Stimulated activated CD8-positive, alpha-beta memory T cell treated with anti-CD3 and anti-CD28 coated beads, Interleukin-2, amount 100 ng/mL, for 48 hours (primary cell): ENCODE data around the gene SLFN12L.
"Not testable (repeated sequence)": the region's sequence is repeated elsewhere in the genome, so short reads cannot be mapped to it uniquely, and the experiment has no call there.

Source experiments
- DNase-seq, 2 donors: peaks; one replicate each; pipeline ENCODE4 v3.0.0-alpha.2; 2020; ENCODE audit warnings: low read depth in 2 of 2

The SLFN12L gene

GRCh38 chr17:35537601-35538141, at the start of gene SLFN12L:
Gene SLFN12L, minus strand, starts transcription at chr17:35537678. Its CDS starts 15,314 bp downstream, at chr17:35522364.
- DNase-seq = no peak

DNA sequence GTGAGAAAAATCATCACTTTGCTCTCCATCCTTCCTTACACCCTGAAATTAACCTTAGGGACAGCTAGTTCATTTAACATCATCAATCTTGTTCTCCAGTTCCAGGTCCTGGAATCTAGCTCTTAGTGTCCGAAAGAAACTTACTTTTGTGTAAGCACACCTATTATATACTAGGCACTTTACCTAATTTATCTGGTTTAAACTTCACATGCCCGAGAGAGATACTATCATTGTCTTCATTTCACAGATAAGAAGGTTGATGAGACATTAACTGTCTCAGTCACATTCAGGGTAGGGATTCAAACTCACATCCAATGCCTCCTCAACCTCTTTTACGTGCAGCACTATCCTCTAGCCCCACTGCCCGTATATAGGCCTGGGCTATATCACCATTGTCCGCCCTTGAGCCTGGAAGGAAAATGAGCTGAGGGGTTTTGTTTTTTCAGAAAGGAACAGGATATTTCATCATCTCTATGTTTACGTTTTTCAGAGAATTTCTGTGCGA, 49.1 kb upstream of the SLFN12L start:
- DNase-seq = no peak

GRCh38 chr17:35584061-35584460, 46.6 kb upstream of the SLFN12L start:
- DNase-seq = no peak

- DNase-seq = no peak
Observed at GRCh38 chr17:35578929-35579432, 41.5 kb upstream of the SLFN12L start.

DNA sequence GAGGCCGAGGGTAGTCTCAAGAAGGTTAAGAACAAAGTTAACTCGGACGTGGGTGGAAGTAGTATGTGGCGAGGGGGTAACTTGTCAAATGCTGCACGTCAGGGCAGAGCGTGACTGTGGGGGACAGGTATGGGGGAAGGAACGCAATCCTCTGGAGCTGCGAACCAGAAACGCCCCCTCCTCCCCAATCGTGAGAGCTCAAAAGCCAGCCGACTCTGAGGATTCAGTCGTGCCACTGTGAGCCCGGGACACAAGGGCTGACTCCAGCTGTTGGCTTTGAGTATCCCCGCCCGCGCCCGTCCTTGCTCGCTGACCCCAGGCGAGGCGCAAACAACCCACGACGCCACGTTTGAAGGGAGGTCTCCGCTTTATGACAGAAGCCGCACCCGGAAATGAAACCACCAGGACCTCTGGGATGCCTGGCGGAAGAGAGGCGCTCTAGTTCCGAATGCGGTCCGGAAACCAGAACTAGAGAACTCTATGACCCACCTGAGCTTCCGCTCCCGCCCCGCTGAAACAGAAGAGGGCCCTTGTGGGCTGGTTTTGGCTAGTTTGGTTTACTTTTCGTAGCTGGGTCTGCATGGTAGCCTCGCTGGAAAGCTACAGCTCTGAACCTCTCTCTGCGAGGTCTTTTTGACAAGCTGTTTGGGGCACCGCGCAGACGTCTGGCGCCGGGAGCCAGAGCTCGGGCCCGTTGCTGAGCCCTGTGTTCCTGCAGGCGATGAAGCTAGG, 40.9 kb upstream of the SLFN12L start, which contains the start of gene PEX12:
Gene PEX12, minus strand, starts transcription at position 375 of the 732 bp plus-strand sequence. CDS start 550 bp downstream, outside the sequence.
- DNase-seq = peak; percentile 72 to 77

- no peak for DNase-seq
Observed at GRCh38 chr17:35577830-35578196, 40.3 kb upstream of the SLFN12L start.

- DNase-seq = no peak
Observed at GRCh38 chr17:35575759-35576158, 38.3 kb upstream of the SLFN12L start.

DNA sequence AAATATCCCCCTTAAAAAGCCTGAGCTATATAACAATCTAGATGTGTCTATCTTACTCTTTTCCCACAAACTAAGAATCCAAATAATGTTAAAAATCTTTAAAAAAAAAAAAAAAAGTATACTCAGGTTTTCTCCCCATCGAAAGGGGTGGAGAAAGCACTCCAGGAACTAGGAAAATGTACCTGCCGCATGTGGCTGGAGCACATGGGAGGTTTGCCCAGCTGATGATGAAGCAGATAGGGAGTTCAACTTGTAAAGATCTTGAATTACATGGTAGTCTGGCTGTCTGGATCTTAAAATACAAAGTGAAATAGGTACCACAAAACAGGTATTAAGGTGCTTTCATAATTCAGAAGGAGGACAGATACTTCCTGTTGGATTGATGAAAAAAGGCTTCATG, 31.9 kb upstream of the SLFN12L start:
- no peak for DNase-seq

- no peak for DNase-seq
Observed at GRCh38 chr17:35568561-35568960, 31.1 kb upstream of the SLFN12L start.

DNA sequence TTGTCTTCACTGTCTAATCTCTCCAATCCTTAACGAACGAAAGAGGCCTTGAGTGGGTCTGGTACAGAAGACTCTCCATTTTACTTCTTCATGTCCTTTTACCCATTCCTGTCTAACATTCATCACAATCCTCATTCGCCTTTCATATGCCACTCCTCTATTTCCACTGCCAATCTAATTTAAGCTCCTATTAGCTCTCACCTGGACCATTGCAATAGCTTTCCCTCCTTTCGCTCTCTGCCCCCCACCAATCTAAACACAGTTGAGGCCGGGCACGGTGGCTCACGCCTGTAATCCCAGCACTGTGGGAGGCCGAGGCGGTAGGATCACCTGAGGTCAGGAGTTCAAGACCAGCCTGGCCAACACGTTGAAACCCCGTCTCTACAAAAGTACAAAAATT, 29.5 kb upstream of the SLFN12L start:
- DNase-seq = no peak

DNA sequence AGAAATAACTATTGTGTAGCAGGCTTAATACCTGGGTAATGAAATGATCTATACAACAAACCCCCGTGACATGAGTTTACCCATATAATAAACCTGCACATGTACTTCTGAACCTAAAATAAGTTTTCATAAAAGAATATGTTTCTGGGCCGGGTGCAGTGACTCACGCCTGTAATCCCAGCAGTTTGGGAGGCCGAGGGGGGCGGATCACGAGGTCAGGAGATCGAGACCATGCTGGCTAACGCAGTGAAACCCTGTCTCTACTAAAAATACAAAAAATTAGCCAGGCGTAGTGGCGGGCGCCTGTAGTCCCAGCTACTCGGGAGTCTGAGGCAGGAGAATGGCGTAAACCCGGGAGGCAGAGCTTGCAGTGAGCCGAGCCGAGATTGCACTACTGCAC, 25.7 kb upstream of the SLFN12L start:
- DNase-seq = not testable (repeated sequence)

- no peak for DNase-seq
Observed at GRCh38 chr17:35560703-35561102, 23.2 kb upstream of the SLFN12L start, which contains the start of gene SLFN14. Gene SLFN14, minus strand, starts transcription at chr17:35560819. Its CDS starts 2,757 bp downstream, at chr17:35558062.

GRCh38 chr17:35559495-35560210, 22.2 kb upstream of the SLFN12L start:
- no peak for DNase-seq

DNA sequence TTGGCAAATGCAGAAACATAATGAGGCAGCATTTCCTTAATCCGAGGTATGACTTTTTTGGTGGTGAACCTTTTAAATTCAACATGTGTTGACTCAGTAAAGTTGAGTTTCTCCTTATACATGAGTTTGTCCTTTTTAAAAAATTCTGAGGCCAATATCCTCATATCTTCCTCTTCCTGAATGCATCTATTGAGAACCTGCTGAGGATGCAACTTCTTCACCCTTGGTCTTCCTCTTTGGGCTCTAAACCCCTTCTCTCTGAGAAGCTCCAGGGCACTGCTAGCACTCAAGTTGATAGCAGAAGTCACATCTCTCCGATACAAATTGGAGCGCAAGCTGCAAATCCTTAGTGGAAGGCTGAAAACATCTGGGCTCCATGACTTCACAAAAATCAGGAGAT, 19.9 kb upstream of the SLFN12L start:
- no peak for DNase-seq

GRCh38 chr17:35555691-35556090, 18.2 kb upstream of the SLFN12L start:
- no peak for DNase-seq

- DNase-seq = no peak
Observed at GRCh38 chr17:35554668-35555067, 17.2 kb upstream of the SLFN12L start.

DNA sequence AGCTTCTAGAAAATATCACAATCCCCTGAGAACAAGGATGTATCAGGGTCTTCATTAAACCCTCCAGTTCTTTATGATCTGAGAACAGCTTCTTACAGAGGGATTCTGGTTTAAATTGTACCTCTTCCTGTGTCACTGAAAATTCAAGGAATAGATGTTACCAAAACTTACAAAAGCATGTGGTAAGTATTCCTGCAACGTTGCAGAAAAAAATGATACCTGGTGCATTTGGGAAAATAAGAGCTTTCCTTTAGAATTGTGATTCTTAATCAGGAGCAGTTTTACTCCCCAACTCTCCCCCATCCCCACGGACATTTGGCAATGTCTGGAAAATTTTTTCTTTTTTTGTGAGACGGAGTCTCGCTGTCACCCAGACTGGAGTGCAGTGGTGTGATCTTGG, 15.8 kb upstream of the SLFN12L start:
- DNase-seq = no peak

DNA sequence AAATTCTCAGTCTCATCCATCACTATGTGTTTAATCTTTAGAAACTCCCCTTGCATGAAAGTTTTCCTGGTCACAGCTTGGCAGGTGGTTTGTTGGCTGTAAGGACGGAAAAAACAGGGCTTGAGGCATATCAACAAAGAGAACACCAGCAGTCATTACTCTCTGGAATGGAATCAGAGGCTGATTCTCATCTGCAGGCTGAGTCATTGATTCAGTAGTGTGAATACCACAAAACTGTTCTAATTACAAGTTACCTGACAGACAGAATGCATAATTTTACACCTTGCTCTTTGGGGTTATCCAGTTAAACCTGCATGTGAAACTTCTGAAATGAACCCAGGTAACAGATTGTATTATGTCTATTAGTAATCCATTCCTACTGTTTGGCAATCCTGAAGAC, 11.5 kb upstream of the SLFN12L start:
- no peak for DNase-seq

- DNase-seq = no peak
Observed at GRCh38 chr17:35548208-35548810, 10.8 kb upstream of the SLFN12L start.

DNA sequence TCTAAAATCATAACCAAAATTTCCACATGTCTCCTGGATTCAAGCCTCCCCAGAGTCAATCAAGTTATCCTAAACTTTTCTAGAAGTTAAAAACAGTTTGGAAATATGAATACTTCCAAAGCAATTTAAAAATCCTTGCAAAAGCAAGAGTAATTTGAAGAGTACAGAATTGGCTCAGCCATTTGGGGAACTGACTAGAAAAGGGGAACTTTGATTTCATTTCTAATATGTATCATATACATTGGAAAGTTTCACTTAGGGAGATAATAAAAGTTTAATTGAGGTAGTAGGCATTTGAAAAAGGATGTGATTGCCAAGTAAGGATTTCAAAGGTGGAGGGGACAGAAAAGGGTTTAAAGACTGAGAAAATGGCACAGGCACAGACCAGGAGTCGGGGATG, 9.0 kb upstream of the SLFN12L start:
- no peak for DNase-seq

GRCh38 chr17:35545150-35545549, 7.7 kb upstream of the SLFN12L start:
- no peak for DNase-seq

DNA sequence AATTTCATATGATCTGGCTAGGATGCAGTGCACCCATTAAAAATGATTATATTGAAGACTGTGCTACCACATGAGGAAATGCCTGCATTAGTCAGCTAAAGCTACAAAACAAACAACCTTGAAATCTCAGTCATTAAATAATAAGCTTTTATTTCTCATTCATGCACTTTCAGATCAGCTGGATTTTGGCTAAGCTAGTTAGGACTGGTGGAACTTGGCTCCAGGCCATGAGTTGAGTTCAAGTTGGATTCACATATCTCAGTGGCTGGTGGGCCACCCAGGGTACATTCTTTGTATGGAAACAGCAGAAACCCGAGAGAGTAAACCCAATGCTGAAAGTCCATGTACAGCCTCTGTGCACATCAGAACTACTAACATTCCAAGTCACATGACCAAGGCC, 6.4 kb upstream of the SLFN12L start:
- DNase-seq = no peak
